Cardiac septum (tissue), 1 donor: ENCODE measurements around the gene JPH4. TPM values are rescaled to one million over a fixed set of nuclear protein-coding genes. Genes with fewer than 3 reads are reported as not detected.

ENCODE experiments used
- DNase-seq: peaks from one replicate; pipeline ENCODE4 v3.0.0-alpha.2; 2020; ENCODE audit warnings: low spot score
- intact Hi-C: fragments of 100-400 bp; cut with DNase I; formaldehyde crosslinking; loops from one replicate; pipeline ENCODE4 v1.14.0; 2022
- total RNA-seq: library from RNA; stranded (reverse); fragmentation: NEBNext Ultra II Directional; extraction: Animal tissue kit (Norgen Biotek cat#: 25700); gene quantifications from one replicate; pipeline ENCODE4 v1.2.1, GENCODE V29; 2021
- donor health status: DM: no; HTN: no; CAD: no.

The JPH4 gene
- total RNA-seq, 1 donor from 2014 or later: 0.19 TPM

DNA sequence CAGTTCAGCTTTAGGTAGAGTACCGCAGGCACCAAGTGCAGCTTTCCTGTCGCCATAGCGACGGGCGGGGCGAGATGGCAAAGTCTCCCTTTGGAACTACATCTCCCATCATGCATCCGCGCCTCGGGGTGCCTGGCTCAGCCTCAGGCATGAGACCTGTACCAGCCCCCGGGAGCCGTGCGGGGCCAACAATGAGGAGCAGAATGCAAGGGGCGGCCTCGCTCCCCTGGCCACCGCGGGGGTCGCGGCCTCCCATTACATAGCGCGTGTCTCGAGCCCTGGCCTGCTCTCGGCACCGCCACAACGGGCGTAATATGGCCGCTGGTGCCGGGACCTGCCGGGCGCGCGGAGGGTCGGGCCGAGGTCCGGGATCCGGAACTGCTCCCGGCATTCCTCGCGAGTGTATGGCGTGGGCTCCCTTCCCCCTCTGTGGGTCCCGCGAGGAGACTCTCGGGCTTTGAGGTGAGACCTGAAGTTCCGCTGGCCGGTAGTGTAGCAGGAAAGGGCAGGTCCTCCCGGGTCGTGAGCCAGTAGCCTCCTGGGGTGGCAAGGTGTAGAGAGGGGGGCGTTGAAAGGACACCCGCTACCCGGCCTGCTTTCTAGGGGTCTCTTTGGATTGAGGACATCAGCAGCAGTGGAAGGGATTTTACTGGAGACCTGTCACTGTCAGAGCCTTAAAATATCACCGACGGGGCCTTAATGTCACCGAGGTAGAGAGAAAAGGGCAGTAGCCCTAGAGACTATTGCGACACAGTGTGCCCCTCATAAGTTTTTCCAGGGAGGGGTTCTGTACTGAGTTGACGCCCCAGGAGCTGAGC lies 22.5 kb downstream of the JPH4 start, which contains the start of gene THTPA:
THTPA (plus strand) TSS at position 390 of the 818 bp plus-strand sequence. CDS start 487 bp downstream, outside the sequence.
- intact Hi-C loops: loop anchor here (2.0 to 10.0 kb wide), 3 partner anchors 87 to 461 kb away; partner anchors contain the start of genes ACIN1, C14orf119, NGDN and PPP1R3E
- DNase-seq: peak; percentile 97

DNA sequence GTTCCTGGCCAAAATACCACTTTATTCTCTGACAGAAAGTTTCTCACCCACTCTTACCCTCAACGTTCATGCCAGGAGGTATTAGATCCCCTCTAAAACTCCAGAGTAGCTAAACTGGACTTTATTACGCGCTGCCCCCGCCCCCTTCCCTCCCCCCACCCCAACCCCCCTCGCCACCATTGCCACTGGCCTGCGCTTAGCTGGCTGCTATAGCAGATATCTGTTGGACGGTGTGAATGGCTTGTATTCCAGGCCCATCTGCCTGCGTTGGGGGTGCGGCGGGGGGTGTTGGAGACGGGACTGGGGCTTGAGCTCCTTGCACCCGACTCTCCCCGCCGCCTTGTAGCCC lies 23.1 kb downstream of the JPH4 start:
- intact Hi-C loops: loop anchor here (5.0 to 10.0 kb wide), 2 partner anchors 253 to 461 kb away; partner anchors contain the start of genes ACIN1, C14orf119 and PPP1R3E
- DNase-seq: no peak

DNA sequence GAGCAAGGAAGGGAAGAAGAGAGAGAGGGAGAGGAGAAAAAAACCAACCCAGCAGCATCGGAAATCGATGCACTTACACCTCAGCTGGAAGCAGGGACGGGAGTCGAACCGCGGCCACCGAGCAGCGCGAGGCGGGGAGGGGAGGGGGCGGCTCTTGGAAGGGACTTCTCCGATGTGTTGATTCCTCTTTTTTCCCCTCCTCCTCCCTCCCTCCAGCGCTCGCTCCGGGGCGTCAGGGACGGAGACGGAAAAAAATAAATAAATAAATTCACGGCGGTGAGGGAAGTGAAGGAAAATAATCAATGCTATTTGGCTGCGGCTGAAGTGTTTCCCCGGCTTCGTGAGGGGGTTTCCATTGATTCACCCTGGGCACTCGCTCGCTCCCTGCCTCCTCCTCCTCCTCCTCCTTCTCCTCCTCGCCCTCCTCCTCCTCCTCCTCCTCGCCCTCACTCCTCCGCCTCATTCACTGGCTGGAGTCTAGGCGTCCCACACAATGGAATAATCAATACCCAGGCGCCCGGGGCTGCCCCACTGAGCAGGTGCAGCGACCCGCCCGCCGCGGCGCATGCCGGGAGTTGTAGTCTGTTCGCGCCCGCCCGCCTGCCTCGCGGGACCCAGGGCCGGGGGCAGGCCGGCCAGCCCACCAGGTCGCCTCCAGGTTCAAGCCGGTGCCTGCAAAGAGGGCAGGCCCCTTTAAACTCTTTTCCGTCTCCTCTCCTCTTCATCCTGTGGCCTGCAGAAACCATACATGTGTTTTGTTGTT lies 27.1 kb downstream of the JPH4 start, which contains the start of gene ZFHX2:
ZFHX2 (minus strand) TSS at position 500 of the 763 bp plus-strand sequence. CDS start 16,440 bp downstream, outside the sequence.
- peak; percentile 91 for DNase-seq
- intact Hi-C loops: loop anchor here (10.0 kb wide), 1 partner anchor 457 kb away; the partner anchor contains the start of genes ACIN1 and C14orf119

DNA sequence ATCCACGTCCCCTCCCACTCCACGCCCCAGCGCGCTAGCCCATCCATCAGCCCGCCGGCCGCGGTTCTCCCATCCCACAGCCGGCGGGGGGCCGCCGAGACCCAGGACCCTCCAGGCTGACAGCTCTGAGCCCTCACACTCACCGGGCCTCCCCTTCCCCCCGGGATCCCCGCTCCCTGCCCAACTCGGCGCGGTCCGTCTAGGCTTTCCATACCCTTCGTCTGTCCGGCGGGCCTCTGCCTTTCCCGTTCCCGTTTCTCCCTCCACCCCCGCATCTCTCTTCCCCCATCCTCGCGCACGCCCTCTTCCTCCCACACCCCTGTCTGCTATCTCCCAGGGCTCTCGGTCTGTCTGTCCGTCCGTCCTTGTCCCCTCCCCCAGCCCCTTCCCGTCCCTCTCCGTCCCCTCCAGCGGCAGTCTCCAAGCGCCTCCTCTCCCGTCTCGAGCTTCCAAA lies 27.8 kb downstream of the JPH4 start:
- intact Hi-C loops: loop anchor here (10.0 kb wide), 1 partner anchor 456 kb away; the partner anchor contains the start of genes ACIN1 and C14orf119
- DNase-seq: no peak

DNA sequence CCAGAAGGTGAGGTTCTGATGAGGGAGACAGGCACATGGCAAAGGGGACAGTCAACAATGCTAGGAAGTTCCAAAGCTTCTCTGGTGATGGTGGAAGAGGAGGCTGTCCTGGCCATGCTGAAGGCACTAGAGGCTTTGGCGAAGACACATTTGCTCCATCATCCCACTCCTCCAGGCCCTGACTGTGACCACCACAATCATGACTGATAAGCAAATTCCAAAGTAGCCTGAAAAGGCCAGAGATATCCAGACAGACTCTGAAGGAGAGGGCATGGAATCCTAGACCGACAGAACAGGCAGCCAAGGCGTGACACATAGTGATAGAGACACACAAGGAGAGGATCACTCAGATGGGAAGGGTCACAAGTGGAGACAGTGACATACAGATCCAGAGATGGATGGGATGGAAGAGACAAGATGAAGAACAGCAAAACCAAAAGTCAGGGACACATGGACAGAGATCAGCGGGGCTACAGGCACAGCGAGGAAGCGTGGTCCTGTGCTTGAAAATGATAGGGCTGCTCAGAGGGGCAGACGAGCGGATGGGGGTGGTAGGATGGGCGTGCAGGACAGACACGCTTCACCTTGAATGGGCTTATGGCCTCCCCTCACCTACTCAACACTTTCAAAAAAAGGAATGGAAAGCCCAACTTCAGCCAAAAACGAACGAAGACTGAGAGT lies 28.3 kb downstream of the JPH4 start:
- intact Hi-C loops: loop anchor here (10.0 kb wide), 1 partner anchor 455 kb away; the partner anchor contains the start of genes ACIN1 and C14orf119
- DNase-seq: no peak

DNA sequence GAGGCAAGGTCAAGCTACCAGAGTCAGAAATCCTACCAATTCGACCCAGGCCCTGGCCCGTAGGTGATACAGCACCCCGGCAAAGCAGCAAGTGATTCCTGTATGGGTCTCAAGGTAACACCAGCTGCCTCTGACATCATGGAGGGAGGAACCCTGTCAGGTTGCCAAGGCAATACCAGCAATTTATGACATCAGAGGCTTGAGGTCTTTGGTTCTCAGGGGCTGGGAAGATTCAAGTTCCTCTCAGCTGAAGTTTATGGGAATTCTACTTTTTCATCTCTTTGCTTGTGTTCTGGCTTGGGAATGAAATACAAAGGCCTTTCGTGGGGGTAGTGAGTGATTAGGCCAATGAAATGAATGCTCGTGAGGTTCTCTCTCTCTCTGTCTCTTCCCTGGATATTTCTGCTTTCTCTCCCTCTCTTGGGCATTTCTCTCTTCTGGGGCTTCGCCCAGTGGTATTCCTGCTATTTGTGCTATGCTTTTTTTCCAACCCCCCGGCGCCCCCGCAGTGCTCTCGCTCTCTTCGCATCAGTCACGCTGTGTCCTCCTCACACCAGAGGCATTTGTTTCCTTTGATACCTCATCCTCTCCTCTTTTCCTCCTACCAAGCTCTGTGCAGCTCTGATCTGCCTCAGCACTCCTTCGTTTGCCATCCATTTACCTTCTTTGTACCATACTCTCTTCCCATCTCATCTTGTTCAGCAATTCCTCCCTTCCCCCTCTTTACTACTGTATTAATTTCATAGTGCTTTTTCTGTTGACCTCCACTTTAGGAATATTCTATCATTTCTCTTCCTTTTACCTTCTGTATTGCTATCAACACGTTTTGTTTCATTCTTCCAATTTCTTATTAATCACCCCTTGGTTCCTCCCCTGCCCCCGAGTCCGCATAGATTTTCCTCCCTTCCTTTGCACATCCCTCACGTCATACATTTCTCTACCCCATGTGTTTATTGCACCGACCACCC lies 30.0 kb downstream of the JPH4 start:
- no peak for DNase-seq
- intact Hi-C loops: no loop called here

DNA sequence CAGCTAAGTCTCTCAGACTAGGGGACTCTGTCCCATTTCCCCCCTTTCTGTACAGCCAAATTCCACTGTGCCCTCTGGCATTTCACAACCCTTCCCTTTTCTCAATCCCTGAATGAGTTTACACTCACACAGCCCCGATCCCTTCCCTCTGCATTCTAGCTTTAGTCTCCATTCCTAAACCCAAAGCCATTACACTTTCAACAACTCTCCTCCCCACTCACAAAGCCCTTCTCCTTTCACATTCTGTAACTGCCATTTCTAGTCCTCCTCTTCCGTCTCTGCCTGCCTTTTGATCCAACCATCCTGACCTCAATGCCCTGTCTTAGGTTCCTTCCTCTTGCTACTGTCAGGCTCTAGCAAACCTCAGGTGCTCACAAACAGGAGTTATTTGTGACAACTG lies 30.7 kb downstream of the JPH4 start:
- intact Hi-C loops: no loop called here

DNA sequence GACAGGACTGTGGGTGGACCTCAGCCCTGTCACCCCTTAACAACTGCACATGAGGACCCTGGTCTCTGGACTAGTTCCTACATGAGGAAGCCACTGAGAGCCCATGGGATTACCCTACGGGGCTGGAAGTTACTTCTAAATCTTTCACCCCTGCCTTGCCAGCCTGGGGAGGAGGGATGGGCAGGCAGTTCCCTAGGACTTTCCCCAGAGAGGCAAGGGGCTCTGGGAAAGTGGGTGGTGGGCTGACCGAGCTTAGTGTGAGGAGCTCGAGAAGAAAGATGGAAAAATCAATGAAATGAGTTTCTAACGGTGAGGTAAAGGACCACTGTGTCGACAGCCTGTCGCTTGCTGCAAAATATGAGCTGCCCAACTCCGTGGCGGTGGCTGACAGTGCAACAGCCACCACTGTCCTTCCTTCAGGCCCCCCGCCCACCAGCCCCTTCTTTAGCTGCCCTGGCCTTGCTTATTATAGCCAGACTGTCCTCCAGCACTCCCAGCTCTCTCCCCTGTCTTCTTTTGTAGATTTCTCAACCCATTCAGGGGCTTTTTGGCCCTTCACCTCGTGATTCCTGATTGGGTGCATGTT lies 32.0 kb downstream of the JPH4 start:
- intact Hi-C loops: no loop called here
- DNase-seq: no peak

More for the DNA sequence above, 30.7 kb downstream of the JPH4 start:
- DNase-seq: no peak

DNA sequence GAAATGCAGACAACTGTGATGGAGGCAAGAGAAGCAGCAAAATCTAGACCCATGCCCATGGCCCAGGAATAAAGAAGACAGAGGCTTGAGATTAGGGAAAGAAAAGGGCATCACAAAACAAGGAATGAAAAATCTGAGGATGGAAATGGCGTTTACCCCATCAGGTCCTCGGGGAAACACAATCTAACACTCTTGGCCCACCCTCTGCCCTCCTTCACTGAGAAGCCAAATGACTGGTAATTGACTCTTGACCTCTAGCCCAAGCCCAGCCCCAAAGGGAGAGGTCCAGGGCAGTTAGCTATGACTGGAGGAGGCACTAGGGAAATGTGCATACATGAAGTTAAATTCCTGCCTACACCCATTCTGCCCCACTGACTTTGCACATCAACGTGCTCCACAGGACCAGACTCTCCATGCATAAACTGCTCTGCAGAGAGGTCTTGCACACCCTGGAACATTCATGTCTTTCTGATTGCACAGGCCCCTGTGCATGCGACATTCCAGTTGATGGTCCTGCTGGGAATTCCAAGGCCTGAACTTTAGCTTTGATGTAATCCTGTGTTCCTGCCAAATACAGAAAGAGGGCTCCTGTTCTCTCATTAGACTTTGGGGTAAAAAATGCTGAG lies 32.7 kb downstream of the JPH4 start:
- intact Hi-C loops: no loop called here
- no peak for DNase-seq

DNA sequence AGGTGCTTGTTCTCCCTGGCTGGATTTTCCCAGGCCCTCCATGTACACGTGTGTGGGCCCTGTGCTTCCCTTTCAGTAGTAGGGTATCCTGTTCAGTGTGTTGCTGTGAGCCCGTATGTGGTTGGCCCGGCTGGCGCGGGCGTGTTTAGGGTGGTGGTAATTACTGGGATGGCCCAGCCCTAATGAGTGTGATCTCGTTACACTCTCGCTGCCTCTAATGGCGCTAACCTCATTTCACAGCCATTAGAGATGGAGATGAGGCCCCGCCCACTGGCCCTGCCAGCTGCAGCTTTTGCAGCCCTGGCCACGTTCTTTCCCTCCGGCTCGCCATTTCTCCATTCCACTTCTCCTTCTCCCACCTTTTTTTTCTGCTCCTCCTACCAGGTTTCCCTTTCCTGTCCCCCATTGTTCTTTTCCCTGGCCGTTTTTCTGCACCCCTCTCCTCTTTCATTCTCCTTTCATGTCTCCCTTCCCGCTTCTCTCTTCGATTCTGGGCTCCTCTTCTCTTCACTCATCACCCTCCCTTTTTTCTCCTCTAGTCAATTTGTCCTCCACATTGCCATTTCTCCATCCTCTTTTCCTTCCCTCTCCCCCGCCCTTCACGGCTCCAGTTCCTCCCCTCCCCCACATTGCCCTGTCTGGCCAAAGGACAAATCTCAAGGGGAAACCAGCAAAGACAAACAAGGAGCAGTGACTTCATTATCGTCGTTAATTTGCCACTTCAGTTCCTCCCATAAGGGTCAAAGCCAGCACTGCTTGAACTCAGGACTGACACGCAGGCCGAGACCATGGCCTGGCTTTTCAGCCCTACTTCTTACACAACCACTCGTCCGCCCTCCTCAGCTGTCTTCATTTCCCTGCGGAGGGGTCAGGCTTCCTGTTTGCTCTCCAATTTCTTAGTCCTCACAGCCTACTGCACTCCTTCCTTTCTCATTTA lies 33.8 kb downstream of the JPH4 start:
- intact Hi-C loops: no loop called here
- no peak for DNase-seq

DNA sequence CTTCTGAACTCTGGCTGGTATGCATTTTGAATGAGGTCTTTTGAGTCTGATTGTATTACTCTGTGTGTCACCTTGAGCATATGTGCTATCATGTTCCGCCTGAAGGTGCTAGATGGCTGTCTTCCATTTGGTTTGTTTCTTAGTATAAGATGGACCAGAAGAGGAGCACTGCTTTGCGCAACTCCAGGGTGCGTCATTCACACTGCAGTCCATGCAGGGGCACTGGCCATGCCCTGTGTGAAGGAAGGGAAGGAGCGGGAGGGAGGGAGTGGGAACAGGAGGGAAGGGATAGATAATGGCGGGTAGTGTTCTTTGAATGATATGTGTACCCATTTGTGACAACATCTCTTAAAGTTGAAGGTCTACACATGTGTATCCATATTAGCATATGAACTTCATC lies 35.2 kb downstream of the JPH4 start:
- DNase-seq: no peak
- intact Hi-C loops: no loop called here

DNA sequence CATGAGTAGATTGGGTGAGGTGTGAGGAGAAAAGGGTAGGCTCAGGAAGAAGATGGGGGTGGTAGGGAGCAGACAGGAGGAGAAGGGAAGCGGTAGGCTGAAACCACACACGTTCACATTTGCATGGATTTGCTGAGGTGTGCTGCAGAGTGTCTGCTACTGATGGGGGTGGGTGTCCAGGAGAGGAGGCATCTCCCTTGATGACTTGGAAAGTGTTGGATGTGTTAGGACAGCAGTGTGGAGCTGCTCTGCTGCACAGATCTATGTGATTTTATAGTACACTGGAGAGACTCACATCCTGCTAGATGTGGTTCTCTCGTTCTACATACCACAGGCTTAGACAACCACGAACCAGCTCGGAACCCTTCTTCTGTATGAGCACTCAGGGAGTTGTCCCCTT lies 36.3 kb downstream of the JPH4 start:
- DNase-seq: no peak
- intact Hi-C loops: no loop called here

DNA sequence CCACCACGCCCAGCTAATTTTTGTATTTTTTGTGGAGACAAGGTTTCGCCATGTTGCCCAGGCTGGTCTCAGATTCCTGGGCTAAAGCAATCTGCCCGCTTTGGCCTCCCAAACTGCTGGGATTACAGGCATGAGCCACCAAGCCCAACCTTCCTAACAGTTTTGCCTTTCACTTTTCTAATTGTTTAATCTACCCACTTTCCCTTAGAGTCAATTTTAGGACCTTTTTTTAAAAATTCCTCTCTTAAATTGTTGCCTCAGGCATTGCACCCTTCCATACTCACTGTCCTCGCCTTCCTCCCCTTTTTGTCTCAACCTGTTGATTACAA lies 38.5 kb downstream of the JPH4 start:
- intact Hi-C loops: no loop called here
- DNase-seq: no peak

DNA sequence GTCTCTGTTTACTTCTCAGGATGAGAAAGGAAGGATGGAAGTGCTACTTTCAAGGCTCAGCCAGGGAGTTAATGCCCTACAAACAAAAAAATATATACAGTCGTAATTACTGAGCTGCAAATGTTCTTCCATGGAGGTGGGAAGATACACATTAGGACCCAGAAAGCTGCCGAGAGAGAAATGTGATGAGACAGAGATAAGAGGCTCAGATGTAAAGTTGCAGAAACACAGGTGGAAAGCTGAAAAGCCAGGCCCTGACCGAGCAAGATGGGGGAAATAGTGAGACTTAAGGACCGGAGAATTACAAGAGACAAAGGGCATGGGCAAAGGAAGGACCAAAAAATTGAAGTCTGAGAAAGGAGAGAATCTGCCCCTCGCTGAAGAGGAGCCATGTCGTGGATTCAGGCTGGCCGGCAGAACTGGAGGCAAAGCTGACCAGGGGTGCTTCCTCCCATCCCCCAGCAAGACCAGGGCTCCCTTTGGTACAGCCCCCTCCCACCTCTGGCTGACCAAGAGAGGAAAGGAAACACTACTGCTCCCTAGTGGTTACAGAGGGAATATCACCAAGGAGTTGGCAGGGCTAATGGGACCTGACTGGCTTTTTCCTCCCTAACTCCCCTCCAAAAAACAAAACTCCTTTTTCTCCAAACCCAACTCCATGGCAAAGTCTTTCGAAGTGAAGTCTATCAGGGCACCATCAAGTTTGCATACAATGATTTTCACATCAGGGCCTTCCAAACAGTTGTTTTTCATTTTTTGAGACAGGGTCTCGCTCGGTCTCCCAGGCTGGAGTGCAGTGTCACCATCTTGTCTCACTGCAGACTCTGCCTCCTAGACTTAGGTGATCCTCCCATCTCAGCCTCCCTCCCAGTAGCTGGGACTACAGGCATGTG lies 39.1 kb downstream of the JPH4 start:
- intact Hi-C loops: loop anchor here (10.0 kb wide), 1 partner anchor 55 kb away; no protein-coding TSS in a partner anchor
- no peak for DNase-seq

DNA sequence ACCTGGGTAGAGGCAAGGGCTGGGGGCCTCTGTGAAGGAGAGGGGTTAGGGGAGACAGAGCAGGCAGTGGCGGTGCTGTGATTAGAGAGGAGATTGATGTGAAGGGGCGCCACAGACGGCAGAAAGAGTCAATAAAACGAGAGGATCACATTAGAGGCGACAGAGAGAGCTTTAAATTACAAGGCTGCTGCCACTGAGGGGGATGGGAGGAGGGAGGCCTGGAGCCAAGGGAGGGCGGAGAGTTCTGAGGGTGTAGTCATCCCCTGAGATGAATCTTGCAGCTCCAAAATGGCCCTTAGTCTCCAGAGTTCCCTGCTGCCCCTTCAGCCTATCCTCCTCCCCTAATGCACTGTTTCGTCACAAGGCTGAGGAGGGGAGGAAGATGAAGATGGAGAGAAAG lies 39.8 kb downstream of the JPH4 start:
- DNase-seq: no peak
- intact Hi-C loops: loop anchor here (10.0 kb wide), 1 partner anchor 54 kb away; no protein-coding TSS in a partner anchor
